ENCODE data around the gene KRTAP4-16.
"Not testable (repeated sequence)": the region's sequence is repeated elsewhere in the genome, so short reads cannot be mapped to it uniquely, and the experiment has no call there.

Gene KRTAP4-16

DNA sequence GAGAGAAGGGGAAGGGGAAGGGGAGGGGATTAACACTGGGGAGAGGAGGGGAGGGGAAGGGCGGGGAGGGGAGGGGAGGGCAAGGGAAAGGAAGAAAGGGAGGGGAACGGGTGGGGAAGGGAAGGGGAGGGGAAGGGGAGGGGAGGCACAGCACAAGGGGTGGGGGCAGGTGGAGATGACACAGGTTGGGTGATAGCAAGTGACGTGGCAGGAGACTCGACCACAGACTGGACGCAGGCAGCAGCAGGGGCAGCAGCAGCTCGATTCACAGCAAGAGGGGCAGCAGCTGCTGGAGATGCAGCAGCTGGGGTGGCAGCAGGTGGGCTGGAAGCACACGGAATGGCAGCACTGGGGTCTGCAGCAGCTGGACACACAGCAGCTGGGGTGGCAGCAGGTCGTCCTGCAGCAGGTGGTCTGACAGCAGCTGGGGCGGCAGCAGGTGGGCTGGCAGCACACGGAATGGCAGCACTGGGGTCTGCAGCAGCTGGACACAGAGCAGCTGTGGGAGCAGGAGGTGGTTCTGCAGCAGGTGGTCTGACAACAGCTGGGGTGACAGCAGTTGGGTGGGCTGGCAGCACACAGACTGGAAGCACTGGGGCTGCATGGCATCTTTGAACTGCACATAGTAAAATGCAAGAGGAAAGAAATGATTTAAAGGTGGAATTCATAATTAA, at the start of gene KRTAP4-16:
TSS of gene KRTAP4-16 (minus strand) at position 624 of the 674 bp plus-strand sequence. CDS start at position 624, 0 bp downstream.
- no peak for DNase-seq (ENCODE audit: low spot score)

- DNase-seq (ENCODE audit: low spot score): no peak
Measured at GRCh38 chr17:41151525-41151924, 49.5 kb upstream of the KRTAP4-16 start.

- no peak for DNase-seq (ENCODE audit: low spot score)
Measured at GRCh38 chr17:41150026-41150425, 48.0 kb upstream of the KRTAP4-16 start.

DNA sequence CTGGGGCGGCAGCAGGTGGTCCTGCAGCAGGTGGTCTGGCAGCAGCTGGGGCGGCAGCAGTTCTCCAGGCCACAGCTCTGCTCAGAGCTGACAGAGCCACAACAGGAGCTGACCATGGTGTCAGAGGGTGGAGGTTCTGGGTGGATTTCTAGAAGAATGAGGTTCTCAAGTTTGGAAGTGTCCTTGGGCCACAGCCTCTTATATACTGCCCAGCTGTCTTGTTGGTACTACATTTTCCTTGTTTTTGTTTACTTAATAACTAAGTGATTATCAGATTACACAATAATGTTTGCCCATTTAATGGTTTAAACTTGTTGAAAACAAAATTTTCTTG, 47.6 kb upstream of the KRTAP4-16 start, which contains the start of gene KRTAP4-5:
TSS of gene KRTAP4-5 (minus strand) at position 174 of the 334 bp plus-strand sequence. CDS start at position 116, 58 bp downstream.
- DNase-seq (ENCODE audit: low spot score): no peak

DNA sequence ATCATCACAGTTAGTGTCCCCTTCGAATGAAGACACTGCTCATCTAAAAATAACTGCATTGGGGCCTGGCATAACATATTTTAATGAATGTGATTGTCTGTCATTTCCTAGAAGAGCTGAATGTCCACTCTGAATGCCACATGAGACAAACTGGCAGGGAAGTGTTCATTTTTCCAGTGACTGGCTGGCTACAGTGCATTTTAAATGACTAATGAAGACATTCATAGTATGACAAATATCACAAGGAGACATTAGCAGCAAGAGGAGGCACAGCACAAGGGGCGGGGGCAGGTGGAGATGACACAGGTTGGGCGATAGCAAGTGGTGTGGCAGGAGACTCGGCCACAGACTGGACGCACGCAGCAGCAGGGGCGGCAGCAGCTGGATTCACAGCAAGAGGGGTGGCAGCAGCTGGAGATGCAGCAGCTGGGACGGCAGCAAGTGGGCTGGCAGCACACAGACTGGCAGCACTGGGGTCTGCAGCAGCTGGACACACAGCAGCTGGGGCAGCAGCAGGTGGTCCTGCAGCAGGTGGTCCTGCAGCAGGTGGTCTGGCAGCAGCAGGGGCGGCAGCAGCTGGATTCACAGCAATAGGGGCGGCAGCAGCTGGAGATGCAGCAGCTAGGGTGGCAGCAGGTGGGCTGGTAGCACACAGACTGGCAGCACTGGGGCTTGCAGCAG, 47.1 kb upstream of the KRTAP4-16 start:
- not testable (repeated sequence) for DNase-seq (ENCODE audit: low spot score)

GRCh38 chr17:41147531-41148204, 45.7 kb upstream of the KRTAP4-16 start:
- no peak for DNase-seq (ENCODE audit: low spot score)

- no peak for DNase-seq (ENCODE audit: low spot score)
Measured at GRCh38 chr17:41145261-41145660, 43.3 kb upstream of the KRTAP4-16 start.

- no peak for DNase-seq (ENCODE audit: low spot score)
Measured at GRCh38 chr17:41144846-41145245, 42.8 kb upstream of the KRTAP4-16 start.

DNA sequence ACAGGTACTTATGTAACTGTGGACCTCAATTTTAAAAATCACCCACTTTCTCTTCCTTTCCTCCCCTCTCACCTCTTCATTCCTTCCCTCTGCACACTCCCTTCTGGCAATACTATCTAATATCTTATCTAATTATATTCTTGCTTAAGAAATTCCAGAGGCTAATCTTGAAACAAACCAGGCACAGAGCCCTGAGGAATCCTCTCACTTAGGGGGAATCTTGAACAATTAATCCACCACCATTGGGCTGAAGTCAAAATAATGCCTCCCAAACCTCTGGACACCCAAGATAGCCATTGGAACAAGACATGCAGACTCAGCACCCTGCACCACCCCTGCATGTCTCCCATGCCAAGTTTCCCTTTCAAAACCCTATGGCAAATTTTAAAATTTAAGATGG, 39.4 kb upstream of the KRTAP4-16 start:
- no peak for DNase-seq (ENCODE audit: low spot score)

- no peak for DNase-seq (ENCODE audit: low spot score)
Measured at GRCh38 chr17:41140360-41141131, 38.5 kb upstream of the KRTAP4-16 start, which contains the start of gene KRTAP4-6. TSS of gene KRTAP4-6 (minus strand) at chr17:41140544. CDS start at chr17:41140487, 57 bp downstream.

- not testable (repeated sequence) for DNase-seq (ENCODE audit: low spot score)
Measured at GRCh38 chr17:41139865-41140264, 37.9 kb upstream of the KRTAP4-16 start.

DNA sequence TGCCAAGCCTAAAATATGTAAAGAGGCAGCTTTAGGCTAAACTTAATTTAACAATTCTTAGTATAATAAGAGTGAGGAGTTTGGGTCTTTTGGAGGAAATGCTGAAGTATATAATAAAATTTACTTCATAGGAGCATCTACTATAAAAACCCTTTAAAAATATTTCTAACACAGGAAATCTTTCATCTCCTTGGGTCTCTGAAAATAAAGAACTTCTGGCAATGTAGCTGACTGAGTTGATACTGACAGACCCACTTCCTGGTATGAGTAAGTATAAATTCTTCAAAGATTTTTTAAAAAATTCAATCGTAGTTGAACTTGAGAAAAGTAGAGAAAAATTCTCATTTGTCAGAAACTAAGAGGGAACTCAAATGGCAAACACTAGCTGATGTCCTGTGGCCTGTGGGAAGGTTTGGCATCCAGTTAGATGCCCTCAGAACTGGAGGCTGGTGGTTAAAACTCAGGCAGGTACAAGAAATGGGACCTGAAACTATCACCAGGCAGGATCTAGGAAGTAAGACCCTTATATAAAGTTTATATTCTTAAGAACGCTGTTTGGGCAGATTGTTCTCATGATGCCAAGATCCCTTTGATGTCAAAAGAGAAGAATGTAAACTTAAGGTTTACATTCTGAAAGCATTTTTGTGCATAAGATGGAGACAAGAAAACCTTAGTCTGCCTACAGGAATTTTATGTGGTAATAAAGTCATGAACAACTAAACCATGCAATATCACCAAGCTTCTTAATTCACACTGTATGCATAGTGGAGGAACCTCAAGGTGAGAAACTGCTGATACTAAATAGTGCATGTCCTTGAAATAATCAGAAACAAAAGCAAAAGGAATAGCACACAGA, 32.1 kb upstream of the KRTAP4-16 start:
- no peak for DNase-seq (ENCODE audit: low spot score)

- no peak for DNase-seq (ENCODE audit: low spot score)
Measured at GRCh38 chr17:41131979-41132378, 30.0 kb upstream of the KRTAP4-16 start.

DNA sequence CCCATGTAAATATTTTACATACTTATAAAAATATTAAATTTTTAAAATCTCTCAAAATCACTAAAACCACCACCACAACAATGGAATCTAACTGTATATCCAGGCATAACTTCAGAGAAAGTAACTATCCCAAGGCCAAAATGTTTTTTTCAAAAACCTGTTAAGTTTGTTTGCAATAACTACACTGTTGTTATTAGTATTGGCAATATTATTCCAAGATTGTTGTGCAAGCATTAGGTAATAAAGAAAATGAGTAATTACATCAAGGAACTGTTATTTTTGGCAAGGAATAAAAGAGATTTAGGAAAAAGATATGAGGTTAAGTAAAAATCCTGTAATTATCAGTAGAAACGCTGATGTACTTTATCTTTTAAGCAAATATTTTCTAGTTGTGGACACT, 25.4 kb upstream of the KRTAP4-16 start:
- DNase-seq (ENCODE audit: low spot score): no peak

GRCh38 chr17:41126412-41126811, 24.4 kb upstream of the KRTAP4-16 start:
- no peak for DNase-seq (ENCODE audit: low spot score)

DNA sequence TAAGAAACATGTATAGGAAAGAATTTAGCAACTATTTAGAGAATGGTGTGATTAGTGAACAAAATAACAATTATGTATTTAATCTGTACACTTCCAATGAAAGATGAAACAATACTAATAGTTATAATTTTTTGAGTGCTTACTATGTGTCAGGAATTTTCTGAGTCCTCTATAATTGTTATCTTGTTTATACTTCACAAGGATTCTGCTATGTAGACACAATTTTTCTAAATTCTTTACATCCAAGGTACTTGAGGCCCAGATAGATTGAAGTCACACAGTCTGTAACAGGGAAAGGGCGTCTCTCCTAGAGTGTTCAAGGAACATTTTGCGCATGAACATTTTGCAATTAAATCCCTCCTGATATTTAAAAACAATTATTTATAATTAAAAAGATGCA, 23.1 kb upstream of the KRTAP4-16 start:
- no peak for DNase-seq (ENCODE audit: low spot score)

GRCh38 chr17:41123991-41124371, 22.0 kb upstream of the KRTAP4-16 start, which contains the start of gene KRTAP4-12:
TSS of gene KRTAP4-12 (minus strand) at chr17:41124182. CDS start at chr17:41124122, 60 bp downstream.
- not testable (repeated sequence) for DNase-seq (ENCODE audit: low spot score)

DNA sequence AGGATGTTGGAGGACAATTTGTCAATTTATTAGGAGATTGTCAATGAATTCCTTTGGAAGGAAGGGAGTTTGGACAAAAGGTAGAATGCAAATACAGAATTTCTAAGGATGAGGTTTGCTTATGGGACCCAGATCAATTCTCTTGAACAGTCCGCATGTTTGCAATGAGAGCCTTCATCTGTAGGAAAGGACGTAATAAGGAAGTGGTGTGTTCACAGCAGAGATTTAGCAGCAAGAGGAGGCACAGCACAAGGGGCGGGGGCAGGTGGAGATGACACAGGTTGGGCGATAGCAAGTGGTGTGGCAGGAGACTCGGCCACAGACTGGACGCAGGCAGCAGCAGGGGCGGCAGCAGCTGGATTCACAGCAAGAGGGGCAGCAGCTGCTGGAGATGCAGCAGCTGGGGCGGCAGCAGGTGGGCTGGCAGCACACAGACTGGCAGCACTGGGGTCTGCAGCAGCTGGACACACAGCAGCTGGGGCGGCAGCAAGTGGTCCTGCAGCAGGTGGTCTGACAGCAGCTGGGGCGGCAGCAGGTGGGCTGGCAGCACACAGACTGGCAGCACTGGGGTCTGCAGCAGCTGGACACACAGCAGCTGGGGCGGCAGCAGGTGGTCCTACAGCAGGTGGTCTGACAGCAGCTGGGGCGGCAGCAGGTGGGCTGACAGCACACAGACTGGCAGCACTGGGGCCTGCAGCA, 21.4 kb upstream of the KRTAP4-16 start:
- not testable (repeated sequence) for DNase-seq (ENCODE audit: low spot score)

- no peak for DNase-seq (ENCODE audit: low spot score)
Measured at GRCh38 chr17:41121742-41122141, 19.7 kb upstream of the KRTAP4-16 start.

Measured in HuH-7 (cell line).